GM21528 (cell line): ENCODE measurements around the gene RELL1.

Source experiments
- ATAC-seq: cut with Tn5 transposase; IDR thresholded peaks from one replicate; pipeline ENCODE4 v1.9.1; 2021; ENCODE audit warnings: mild to moderate bottlenecking, moderate library complexity; ENCODE audit not compliant: unreplicated experiment, low FRiP score

The RELL1 gene

DNA sequence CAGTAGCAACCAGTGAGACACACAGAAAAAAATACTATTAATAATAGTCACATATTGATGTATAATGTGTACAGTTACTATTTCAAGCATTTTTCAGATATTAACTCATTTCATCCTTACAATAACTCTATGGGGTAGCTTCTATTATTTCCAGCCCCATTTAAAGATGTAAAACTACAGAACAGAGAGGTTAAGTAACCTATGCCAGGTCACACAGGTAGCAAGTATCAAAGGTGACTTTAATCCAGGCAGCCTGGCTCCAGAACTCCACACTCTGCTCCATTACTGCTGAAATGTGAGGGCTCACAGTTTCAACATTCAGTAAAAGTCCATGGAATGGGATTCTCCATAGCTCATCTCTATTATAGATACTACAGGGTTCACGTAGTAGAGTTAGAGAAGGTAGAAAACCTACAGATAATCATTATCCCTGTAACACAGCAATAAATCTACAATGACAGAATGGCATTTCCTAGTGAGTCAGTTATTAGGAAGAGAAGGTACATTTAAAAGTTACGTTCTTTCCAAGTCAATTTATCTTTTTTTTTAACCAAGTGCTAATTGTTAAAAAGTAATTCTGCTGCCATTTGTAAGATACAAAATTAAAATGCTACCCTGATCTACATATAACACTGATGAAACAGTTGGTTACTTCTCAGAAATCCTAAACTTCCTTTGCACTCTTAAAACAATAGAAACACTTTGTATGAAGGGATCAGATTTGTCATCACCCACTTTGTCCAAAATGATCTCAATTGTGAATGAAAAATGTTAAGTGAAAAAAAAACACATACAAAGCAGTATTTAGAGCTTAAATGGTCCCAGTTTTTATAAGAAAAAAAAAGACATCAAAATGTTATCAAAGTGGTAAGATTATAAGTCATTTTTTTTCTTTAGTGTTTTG is 18.7 kb downstream of the RELL1 start:
- no peak for ATAC-seq

DNA sequence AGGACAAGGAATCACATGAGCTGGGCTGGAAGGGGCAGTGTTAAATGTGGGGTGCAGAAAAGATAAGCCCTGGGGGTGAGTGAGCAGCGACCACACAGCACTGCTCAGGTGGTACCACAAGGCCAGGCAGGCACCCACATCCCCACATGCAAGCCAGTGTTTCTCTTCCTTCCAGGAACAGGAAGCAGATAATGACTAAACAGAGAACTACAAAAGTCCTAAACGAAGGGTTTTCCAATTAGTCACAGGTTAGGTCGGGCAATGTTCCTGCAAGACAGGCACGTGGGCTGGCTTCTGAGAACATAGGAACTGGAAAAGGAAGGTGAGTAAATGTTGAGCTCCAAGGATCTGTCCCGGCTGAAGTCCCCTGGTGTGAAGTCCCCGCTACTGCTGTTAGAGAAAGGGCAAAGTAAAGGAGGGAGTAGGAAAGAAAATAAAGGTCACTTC is 19.5 kb downstream of the RELL1 start:
- ATAC-seq: no peak

DNA sequence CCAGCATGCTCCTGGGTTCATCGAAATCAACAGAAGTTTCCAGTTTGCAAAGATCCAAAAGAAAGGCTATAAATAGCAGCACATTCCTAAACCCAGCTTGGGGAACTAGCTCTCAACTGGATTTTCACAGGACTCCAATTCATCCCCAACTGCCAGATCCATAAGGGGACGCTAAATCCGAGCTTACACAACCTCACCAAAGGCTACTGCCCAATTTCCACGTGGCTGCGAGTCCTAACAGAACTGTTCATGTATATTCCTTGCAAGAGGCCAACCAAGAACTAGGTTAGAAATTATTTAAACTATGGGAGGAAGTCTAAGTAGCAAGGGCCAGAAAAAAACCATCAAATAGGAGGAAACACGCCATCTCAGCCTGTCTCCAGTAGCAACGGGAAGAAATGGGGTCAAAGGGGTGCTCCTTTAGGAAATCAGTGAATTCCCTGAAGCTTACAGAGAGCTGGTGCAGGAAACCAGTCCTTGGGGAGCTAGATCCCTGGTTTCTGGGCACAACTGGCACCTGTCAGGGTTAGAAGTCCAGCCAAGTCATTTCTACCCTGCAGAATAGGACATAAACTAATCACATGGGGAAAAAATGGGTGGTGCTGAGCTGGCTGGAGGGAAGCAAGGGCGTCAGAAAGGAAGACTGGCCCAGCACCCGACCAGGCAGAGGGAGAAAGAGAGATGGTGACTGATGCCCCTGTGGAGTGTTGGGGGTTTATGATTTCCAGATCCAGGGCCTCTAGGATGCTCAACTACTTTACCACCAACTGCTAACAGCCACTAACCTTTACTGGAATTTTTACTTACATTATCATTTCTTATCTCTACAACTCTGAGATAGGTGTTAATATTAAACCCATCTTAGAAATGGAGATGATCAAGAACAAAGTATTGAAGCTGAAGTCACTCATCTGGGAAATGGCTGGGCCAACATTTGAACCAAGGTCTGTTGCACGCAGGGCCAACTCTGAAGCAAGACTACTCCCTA is 20.5 kb downstream of the RELL1 start:
- no peak for ATAC-seq

DNA sequence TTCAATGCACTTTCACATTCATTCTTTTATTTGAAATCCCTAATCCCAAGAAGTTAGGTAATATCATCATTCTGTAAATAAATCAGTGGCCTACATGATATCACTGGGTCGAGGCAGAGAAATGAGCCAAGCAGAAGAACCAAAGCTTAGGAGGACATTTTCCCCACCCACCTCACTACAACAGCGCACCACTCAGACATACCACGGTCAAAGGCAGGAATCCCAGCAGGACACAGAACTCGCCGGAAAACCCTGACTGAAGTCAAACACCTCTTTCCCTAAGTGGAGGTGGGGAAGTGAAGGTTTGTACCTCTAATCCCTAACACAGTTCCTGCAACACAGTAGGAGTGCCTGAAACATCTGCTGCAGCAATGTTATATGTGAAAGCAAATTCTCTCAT is 21.5 kb downstream of the RELL1 start:
- ATAC-seq: no peak

DNA sequence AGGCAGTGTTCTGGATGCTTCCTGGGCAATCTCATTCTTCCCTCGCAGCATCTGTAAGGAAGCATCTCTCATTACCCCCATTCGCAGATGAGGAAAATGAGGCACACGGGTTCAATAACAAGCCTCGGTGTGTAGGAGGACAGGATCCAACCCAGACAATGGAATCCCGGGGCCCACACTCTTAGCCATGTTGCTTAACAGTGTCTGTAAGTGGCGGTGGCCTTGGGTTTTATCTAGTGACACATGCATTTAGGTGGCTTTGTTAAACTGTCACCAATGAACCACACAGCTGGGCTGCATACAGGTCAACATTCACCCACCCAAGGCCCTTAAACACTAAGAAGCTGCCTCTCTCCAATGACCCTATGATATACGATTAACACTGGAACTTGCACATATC is 22.6 kb downstream of the RELL1 start:
- ATAC-seq: no peak

DNA sequence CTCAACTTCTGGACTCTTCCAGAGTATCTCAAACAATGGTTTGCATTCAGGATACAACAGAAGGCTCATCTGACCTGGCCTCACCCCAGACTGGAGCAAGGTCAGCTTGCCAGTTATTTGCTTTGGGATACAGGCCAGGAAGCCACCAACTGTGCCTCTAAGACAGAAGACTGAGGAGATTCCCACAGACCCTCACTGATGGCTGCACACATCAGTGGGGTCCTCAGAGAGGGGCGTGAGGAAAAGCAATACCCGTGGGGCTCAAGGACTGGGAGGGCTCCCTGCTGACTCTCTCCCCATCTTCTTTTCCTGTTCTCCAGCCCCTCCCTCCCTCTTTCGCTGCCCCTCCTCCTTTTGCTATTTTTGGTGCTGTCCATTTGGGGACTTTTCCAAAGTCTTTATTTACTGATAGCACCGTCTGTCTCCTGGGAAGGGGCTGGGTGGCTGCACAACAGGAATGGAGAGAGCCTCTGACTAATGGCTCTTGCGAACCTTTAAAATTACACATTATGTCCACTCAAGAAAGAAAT is 23.2 kb downstream of the RELL1 start:
- ATAC-seq: no peak

DNA sequence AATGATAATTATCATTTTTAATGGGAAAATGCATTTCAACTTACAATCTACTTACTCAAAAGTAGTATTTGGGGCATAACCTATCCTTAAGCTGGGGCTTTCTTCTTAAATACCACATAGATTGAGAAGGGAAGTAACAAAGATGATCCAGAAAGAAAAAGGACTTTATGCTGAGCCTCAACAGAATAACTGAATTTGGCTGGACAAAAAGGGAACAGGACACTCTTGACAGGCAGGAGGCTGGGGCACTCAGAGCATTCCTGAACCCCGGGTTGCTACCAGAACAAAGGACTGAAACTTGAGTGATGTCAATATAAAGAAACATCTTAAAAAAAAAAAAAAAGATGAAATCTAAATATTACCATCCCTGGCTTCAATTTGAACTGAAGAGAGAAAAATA is 23.9 kb downstream of the RELL1 start:
- no peak for ATAC-seq

DNA sequence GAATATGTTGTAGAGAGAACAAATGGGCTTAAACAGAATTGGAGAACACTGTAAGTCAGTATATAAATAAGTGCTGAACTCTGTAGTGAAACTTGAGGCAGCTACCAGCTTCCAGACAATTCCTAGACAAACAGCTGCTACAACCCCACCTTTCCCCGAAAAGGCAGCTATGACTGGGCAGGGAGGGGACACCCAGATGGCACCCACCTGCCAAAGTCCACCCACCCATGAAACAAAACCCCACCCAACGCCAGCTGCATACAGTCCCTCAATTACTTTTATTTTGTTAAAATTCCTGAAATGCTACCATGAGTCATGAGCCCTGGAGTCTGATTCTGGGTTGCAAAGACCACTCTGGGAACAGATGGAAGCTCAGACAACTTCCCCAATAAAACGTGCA is 24.4 kb downstream of the RELL1 start:
- ATAC-seq: no peak

DNA sequence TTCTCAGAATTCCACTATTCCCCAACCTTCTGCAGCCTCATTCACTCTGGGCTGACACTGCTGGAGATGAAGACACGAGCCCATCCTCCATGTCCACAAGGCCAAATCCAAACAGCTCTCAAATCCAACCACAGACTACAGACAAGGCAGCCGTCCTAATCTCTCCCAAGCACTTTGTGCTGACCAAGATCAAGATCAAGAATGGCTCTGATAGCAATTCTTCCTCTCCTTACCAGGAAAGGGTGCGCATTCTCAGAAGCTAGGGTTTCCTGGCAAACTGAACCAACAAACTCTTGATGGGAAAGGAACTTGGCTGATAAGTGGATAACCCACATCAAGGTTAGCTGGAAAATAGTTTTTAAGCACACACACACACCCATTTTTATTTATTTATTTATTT is 26.5 kb downstream of the RELL1 start:
- ATAC-seq: no peak

DNA sequence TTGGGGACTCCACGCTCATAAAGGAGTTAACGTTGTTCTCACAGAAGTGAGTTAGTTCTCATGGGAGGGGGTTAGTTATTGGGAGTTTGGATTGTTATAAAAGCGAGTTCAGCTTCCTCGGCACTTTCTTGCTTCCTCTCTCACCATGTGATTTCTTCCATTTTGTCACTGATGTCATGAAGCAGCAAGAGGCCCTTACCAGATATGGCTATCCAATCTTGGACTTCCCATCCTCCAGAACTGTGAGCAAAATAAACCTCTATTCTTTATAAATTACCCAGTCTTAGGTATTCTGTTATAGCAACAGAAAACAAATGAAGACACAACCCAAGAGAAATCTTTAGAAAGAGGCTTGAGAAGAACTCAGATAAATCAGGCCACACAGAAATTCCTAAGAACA is 29.5 kb downstream of the RELL1 start:
- ATAC-seq: no peak

DNA sequence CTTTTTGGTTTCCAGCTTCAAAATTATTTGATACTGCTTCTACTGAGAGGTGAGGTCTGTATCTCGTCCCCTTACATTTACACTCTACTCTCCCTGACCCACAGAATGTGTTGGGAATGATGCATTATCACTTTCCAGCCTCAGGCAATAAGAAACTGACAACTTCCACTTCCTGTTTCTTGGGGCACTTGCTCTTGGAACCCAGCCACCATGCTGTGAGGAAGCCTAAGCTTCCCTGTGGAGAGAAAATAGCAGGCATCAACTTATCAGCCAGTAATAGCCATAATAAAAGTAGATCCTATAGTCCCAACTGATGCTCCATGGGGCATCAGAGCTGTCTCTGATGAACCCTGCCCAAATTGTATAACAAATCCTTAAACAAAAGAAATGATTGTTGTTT is 32.6 kb downstream of the RELL1 start:
- ATAC-seq: no peak

DNA sequence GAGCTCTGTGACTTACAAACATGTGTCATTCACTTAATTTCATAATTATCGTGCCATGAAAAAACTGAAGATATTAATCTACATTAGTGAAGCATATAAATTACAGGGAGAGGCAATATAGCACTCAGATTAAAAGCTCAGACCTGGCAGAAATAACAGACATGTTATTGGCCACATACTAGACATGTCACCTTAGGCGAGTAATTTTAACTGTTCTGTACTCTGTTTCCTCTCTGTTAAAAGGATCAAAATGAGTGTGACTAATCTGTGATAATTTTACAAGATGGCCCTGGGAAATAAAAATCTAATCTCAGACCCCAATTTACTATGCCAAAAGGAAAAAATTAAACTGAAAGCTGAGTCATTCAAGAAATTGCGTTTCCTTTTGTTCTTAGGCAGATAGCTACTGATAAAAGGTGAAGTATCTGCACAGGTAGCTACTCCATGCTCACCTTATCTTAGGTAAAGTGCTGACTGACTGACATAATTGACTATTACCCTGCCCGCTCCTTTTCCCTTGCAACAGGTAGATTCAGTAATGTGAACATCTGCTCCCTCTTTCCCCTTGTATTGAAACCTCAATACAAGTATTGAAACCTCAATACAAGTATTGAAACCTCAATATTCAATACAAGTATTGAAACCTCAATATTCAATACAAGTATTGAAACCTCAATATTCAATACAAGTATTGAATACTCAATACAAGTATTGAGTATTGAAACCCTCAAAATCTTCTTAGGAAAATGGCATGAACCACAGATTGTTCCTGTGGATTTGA is 33.2 kb downstream of the RELL1 start:
- no peak for ATAC-seq

DNA sequence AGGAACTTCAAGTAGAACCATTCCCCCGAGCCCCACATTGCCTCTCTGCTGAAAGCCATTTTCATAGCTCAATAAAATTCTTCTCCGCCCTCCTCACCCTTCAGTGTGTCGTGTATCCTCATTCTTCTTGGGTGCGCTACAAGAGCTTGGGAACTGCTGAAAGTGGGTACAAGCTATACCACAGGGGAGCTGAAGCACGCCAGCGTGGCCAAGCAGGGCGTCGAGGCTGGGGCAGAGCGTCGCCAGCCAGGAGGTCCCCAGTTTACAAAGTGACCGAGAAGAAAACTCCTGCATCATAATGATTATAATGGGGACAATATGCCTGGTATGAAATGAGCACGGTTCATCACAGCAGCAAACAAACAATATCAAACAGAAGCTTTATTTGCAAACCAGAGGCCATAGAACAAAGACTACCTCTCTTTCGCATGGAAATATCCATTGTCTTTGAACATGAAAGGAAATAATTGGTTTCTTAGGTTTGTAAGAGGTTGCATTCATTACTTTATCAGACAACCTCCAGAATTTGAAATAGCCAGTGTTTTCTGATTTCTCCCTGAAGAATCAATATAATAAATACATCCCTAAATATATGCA is 34.3 kb downstream of the RELL1 start:
- no peak for ATAC-seq

DNA sequence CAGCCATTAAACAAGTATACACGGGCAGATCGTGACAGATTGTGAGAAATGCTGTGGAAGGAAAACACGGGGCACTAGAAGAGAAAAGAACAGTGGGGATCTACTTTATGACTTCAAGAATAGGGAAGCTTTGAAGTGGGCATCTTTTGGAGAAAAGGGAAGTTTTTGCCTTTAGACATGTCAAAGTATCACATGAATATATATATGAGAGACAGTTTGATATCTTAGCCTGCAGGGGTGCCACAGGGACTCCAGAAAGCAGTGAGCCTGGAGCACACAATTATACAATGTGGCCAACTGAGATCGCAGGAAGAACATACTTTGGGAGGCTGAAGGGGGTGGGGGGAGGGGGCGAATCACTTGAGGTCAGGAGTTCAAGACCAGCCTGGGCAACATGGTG is 35.7 kb downstream of the RELL1 start:
- ATAC-seq: no peak

DNA sequence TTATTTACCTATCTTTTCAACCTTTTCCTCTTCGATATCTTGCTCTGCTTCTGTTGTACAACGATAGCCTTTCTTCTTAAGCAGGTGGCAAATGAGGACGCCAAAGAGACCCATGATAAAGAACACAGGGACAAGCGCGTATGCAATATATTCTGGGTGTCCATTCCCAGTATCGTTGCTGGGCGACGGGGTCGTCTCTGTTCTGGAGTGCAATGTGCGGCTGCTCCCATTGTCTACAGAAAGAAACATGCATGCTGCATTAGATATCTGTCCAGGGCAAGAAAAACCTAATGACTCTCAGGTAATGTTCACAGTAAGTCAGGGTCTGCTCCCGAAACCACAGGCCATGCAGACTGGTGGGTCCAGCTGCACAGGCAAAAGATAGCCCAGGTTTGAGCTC is 36.9 kb downstream of the RELL1 start:
- ATAC-seq: no peak

DNA sequence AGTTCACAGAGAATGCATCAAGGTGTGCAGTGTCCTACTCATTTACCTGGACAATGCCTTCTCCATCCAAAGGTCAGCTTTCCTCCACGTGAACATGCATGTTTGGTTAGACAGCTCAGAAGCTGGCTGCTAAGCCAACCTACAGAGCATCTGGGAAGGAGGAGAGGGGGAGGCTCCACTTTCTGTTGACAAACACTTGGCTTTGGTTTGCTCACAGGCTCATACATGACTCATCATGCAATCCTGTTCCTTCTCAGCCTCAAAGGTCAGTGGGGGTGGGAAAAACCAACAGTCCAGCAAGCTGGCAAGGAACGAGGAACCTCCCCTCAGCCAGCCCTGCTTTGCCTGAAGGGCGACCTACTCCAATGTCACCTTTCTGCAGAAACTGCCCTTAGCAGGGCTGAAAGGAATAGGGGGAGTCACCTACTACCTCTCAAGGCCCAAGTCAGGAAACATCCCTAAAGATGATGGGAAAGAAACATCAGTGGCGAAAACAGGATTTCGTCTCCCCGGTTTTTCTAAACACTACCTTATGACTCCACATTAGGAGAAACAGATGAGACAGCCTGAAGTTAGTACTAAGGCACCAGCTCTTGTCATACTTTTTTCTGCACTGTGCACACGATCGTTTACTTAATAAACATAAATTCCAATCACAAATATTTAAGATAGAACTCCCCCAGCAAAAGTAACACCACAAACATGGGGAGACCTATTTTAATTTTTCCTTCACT is 37.9 kb downstream of the RELL1 start:
- no peak for ATAC-seq

DNA sequence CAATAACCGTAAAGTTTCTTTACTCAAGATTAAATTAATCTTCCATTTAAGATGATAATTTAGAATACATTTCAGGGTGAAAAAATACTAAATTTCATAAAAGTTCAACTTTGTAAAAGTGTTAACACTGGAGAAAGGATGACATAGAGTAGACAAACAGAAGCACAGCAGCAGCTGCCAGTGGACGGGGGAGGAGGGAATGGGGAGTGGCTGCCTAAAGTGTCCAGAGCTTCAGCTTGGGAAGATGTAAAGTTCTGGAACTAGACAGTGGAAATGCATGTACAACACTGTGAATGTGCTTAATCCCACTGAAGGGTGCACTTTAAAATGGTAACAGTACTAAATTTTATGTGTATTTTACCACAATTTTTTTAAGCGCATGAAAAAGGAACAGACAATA is 39.9 kb downstream of the RELL1 start:
- ATAC-seq: no peak

DNA sequence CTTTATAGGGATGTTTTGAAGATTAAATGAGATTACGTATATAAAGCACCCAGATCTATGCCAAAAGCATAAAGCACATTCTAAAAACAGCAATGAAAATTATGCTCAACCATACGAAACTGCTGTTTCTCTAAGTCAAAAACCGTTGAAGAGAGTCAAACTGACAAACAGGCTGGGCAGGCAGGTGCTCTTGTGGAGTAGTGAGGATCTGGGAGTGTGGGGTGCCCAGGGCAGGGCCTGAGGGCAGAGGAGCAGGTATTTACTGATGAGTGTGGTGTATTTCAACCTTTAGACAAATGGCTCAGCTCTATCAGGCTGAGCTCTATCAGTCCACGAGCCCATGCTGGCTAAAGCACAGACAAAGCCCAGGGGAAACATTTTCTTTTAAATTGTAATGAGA is 40.4 kb downstream of the RELL1 start:
- no peak for ATAC-seq

DNA sequence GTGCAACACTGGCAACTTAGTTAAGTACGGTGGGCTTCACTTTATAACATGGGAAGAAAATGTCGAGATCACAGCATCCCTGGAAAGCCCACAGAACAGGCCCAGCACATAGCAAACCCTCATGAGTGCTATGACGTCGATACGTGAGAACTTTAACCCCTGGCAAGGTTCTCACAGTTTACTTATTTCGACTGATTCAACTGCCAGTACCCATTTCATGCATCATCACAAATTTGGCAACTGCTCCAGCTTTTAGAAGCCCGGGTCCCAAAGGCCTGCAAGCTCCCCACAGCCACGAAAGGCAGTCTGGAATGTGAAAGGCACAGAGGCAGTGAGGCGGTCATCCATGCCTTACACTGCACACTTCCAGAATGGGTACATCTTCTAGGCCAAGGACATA is 41.2 kb downstream of the RELL1 start:
- no peak for ATAC-seq
